ENCODE data around the gene INCENP. TPM values are rescaled to one million over a fixed set of nuclear protein-coding genes. Genes with fewer than 3 reads are reported as not detected.

The INCENP gene
- total RNA-seq, 1 donor from 2014 or later, result 21.6 TPM

- no peak overlapping the region for H3K27ac Mint-ChIP-seq (ENCODE audit: unreplicated experiment)
- peaks cover 23% of the 10 kb centered on the region for H3K36me3 Mint-ChIP-seq (ENCODE audit: low read depth)
- no peak overlapping the region for H3K4me3 Mint-ChIP-seq (ENCODE audit: unreplicated experiment)
These were observed 19.9 kb downstream of the INCENP start for GRCh38 chr11:62143727-62144126.

GRCh38 chr11:62144641-62145255, 20.9 kb downstream of the INCENP start:
- Mint-ChIP-seq H3K4me1 (ENCODE audit: low read depth) (no peaks in the 10 kb centered on the region), H3K9me3 (ENCODE audit: low read depth) (no peaks in the 10 kb centered on the region), H3K27me3 (ENCODE audit: low read depth) (no peaks in the 10 kb centered on the region), H3K27ac (ENCODE audit: unreplicated experiment) (no peak overlapping the region), H3K36me3 (ENCODE audit: low read depth) (peaks cover 26% of the 10 kb centered on the region), H3K4me3 (ENCODE audit: unreplicated experiment) (no peak overlapping the region)
- no peak for TF ChIP-seq CTCF (IDR thresholded peaks at IDR 0.05)
- DNase-seq (ENCODE audit: low spot score), result peak; percentile 81

More at GRCh38 chr11:62143727-62144126, 19.9 kb downstream of the INCENP start:
- Mint-ChIP-seq H3K4me1 (ENCODE audit: low read depth) (no peaks in the 10 kb centered on the region), H3K9me3 (ENCODE audit: low read depth) (no peaks in the 10 kb centered on the region), H3K27me3 (ENCODE audit: low read depth) (no peaks in the 10 kb centered on the region)
- peak; percentile 56 for DNase-seq (ENCODE audit: low spot score)
- TF ChIP-seq CTCF (IDR thresholded peaks at IDR 0.05), result peak; percentile 39

- Mint-ChIP-seq H3K9me3 (ENCODE audit: low read depth) (no peaks in the 10 kb centered on the region), H3K27me3 (ENCODE audit: low read depth) (no peaks in the 10 kb centered on the region), H3K4me3 (ENCODE audit: unreplicated experiment) (no peak overlapping the region), H3K36me3 (ENCODE audit: low read depth) (peaks cover 28% of the 10 kb centered on the region), H3K27ac (ENCODE audit: unreplicated experiment) (no peak overlapping the region), H3K4me1 (ENCODE audit: low read depth) (no peaks in the 10 kb centered on the region)
- peak; percentile 85 for DNase-seq (ENCODE audit: low spot score)
- no peak for TF ChIP-seq CTCF (IDR thresholded peaks at IDR 0.05)
These were observed 21.6 kb downstream of the INCENP start for GRCh38 chr11:62145261-62145871.

GRCh38 chr11:62146476-62147200, 22.8 kb downstream of the INCENP start:
- TF ChIP-seq CTCF (IDR thresholded peaks at IDR 0.05), result no peak
- Mint-ChIP-seq H3K27ac (ENCODE audit: unreplicated experiment) (no peak overlapping the region), H3K4me1 (ENCODE audit: low read depth) (no peaks in the 10 kb centered on the region), H3K27me3 (ENCODE audit: low read depth) (no peaks in the 10 kb centered on the region), H3K36me3 (ENCODE audit: low read depth) (peaks cover 36% of the 10 kb centered on the region), H3K4me3 (ENCODE audit: unreplicated experiment) (no peak overlapping the region), H3K9me3 (ENCODE audit: low read depth) (no peaks in the 10 kb centered on the region)
- peak; percentile 73 for DNase-seq (ENCODE audit: low spot score)

- Mint-ChIP-seq H3K36me3 (ENCODE audit: low read depth) (peaks cover 38% of the 10 kb centered on the region), H3K27ac (ENCODE audit: unreplicated experiment) (no peak overlapping the region), H3K4me1 (ENCODE audit: low read depth) (no peaks in the 10 kb centered on the region), H3K9me3 (ENCODE audit: low read depth) (no peaks in the 10 kb centered on the region), H3K27me3 (ENCODE audit: low read depth) (no peaks in the 10 kb centered on the region), H3K4me3 (ENCODE audit: unreplicated experiment) (no peak overlapping the region)
- peak; percentile 48 for DNase-seq (ENCODE audit: low spot score)
- no peak for TF ChIP-seq CTCF (IDR thresholded peaks at IDR 0.05)
These were observed 23.7 kb downstream of the INCENP start for GRCh38 chr11:62147545-62147944.

Measured in chondrocyte (in vitro differentiated cells).